Measurements from ENCODE around the gene API5.

DNA sequence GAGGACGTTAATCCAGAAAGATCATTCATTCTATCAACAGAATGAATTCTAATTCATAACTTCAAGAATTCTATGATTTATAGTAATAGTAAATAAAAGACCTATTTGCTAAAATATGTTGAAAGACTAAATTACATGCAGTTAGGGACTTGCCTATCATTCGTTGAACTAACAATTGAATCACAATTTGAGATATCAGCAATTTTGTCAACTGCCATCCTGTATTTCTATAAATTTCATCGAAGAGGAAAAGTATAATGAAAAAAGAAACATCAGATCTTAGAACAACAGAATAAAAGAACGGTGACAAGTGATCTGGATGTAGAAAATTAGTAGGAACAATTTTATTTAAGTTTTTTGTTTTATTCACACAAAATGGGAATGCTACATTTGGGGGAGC, 42.5 kb downstream of the API5 start:
- TF ChIP-seq, protein P1, sequence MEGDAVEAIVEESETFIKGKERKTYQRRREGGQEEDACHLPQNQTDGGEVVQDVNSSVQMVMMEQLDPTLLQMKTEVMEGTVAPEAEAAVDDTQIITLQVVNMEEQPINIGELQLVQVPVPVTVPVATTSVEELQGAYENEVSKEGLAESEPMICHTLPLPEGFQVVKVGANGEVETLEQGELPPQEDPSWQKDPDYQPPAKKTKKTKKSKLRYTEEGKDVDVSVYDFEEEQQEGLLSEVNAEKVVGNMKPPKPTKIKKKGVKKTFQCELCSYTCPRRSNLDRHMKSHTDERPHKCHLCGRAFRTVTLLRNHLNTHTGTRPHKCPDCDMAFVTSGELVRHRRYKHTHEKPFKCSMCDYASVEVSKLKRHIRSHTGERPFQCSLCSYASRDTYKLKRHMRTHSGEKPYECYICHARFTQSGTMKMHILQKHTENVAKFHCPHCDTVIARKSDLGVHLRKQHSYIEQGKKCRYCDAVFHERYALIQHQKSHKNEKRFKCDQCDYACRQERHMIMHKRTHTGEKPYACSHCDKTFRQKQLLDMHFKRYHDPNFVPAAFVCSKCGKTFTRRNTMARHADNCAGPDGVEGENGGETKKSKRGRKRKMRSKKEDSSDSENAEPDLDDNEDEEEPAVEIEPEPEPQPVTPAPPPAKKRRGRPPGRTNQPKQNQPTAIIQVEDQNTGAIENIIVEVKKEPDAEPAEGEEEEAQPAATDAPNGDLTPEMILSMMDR (IDR thresholded peaks at IDR 0.05 in 2 of 3, conservative IDR thresholded peaks at IDR 0.05 in 1 of 3; ENCODE audit: borderline replicate concordance in 1 of 3, insufficient read depth in 1 of 3, low read depth in 2 of 3, low read length in 2 of 3) = no peak
- TF ChIP-seq POLR2A (IDR thresholded peaks at IDR 0.05; ENCODE audit: borderline replicate concordance, extremely low read depth, insufficient read depth, insufficient read length) (no peak), ZNF274 (IDR thresholded peaks at IDR 0.05; ENCODE audit: low read depth, low read length) (no peak), EZH2 (IDR thresholded peaks at IDR 0.05) (no peak), SRF (IDR thresholded peaks at IDR 0.05; ENCODE audit: low read depth) (no peak), SP1 (IDR thresholded peaks at IDR 0.05; ENCODE audit: low read depth) (no peak), EGR1 (IDR thresholded peaks at IDR 0.05; ENCODE audit: low read depth) (no peak), POLR2AphosphoS5 (IDR thresholded peaks at IDR 0.05; ENCODE audit: low read depth, low read length) (no peak)
- TF ChIP-seq, protein P2, sequence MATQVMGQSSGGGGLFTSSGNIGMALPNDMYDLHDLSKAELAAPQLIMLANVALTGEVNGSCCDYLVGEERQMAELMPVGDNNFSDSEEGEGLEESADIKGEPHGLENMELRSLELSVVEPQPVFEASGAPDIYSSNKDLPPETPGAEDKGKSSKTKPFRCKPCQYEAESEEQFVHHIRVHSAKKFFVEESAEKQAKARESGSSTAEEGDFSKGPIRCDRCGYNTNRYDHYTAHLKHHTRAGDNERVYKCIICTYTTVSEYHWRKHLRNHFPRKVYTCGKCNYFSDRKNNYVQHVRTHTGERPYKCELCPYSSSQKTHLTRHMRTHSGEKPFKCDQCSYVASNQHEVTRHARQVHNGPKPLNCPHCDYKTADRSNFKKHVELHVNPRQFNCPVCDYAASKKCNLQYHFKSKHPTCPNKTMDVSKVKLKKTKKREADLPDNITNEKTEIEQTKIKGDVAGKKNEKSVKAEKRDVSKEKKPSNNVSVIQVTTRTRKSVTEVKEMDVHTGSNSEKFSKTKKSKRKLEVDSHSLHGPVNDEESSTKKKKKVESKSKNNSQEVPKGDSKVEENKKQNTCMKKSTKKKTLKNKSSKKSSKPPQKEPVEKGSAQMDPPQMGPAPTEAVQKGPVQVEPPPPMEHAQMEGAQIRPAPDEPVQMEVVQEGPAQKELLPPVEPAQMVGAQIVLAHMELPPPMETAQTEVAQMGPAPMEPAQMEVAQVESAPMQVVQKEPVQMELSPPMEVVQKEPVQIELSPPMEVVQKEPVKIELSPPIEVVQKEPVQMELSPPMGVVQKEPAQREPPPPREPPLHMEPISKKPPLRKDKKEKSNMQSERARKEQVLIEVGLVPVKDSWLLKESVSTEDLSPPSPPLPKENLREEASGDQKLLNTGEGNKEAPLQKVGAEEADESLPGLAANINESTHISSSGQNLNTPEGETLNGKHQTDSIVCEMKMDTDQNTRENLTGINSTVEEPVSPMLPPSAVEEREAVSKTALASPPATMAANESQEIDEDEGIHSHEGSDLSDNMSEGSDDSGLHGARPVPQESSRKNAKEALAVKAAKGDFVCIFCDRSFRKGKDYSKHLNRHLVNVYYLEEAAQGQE (IDR thresholded peaks at IDR 0.05; ENCODE audit: low read depth) = no peak
